Endothelial cell of umbilical vein (primary cell): ENCODE measurements around the gene BCL2A1. TPM values are rescaled to one million over a fixed set of nuclear protein-coding genes. Genes with fewer than 3 reads are reported as not detected.

ENCODE experiments used
- BruUV-seq: library from RNA; stranded (reverse); fragments of 400-500 nt; replicated peaks from 2 replicates; lab custom pipeline; 2021; lab: Mats Ljungman, UMichigan
- CTCF ChIA-PET: fragments of 300-600, 350-600 bp; sonication (Branson Sonifier 250); formaldehyde crosslinking; loops from one replicate; lab custom pipeline; 2021; ENCODE audit warnings: antibody characterized with exemption, inconsistent platforms; lab: Charles Lee
- POLR2A ChIA-PET: fragments of 300-600, 350-600 bp; sonication (Branson Sonifier 250); formaldehyde crosslinking; loops from one replicate; lab custom pipeline; 2021; ENCODE audit warnings: antibody characterized with exemption, inconsistent platforms; lab: Charles Lee
- DNase-seq: peaks from one replicate; pipeline ENCODE4 v3.0.0-alpha.2; 2011; ENCODE audit warnings: low read depth, low spot score
- FAIRE-seq: peaks from 2 replicates; lab custom pipeline; 2011; peaks lifted over from hg19 to GRCh38; lab: Jason Lieb, UNC
- H2AFZ ChIP-seq: 2 replicates; pipeline ENCODE4 v1.6.0; 2012; ENCODE audit warnings: low read depth, low read length, control low read depth, inconsistent platforms
- H3K27ac ChIP-seq: 2 replicates; pipeline ENCODE4 v1.5.1; 2011; ENCODE audit warnings: low read depth, mild to moderate bottlenecking, control low read depth, low read length, moderate library complexity; ENCODE audit not compliant: insufficient read depth
- H3K27me3 ChIP-seq, 2 experiments: 2 replicates each; pipeline versions ENCODE4 v1.6.0 to v1.6.1; 2011; ENCODE audit warnings: low read length in 2 of 2, mixed read lengths in 1 of 2; ENCODE audit not compliant: control insufficient read depth in 2 of 2, insufficient read depth in 2 of 2
- H3K36me3 ChIP-seq, 2 experiments: 2 replicates in 1 of 2; 3 replicates in 1 of 2; pipeline ENCODE4 v1.5.1; 2011; ENCODE audit warnings: low read length in 2 of 2, mild to moderate bottlenecking in 1 of 2, moderate library complexity in 1 of 2; ENCODE audit not compliant: control insufficient read depth in 2 of 2, insufficient read depth in 2 of 2; ENCODE audit errors: extremely low read depth in 1 of 2
- H3K4me1 ChIP-seq: 3 replicates; pipeline ENCODE4 v1.5.1; 2011; ENCODE audit warnings: mild to moderate bottlenecking, low read length; ENCODE audit not compliant: control insufficient read depth, insufficient read depth; ENCODE audit errors: extremely low read depth
- H3K4me2 ChIP-seq: 2 replicates; pipeline ENCODE4 v1.6.1; 2011; ENCODE audit warnings: low read length, control low read depth, mixed read lengths; ENCODE audit not compliant: insufficient read depth
- H3K4me3 ChIP-seq, 3 experiments: fragments of 200-600 bp in 1 of 3; sonication (generic), shearing (Covaris generic) in 1 of 3; replicated peaks in 1 of 3; 2 replicates each; pipeline ENCODE4 v1.5.1; 2011 to 2016; ENCODE audit warnings: control low read depth in 3 of 3, low read length in 3 of 3, mild to moderate bottlenecking in 2 of 3, inconsistent platforms in 1 of 3, low read depth in 1 of 3, moderate library complexity in 1 of 3; ENCODE audit not compliant: insufficient read depth in 1 of 3
- H3K79me2 ChIP-seq: 2 replicates; pipeline ENCODE4 v1.6.0; 2012; ENCODE audit warnings: low read length, inconsistent platforms; ENCODE audit not compliant: control insufficient read depth, insufficient read depth
- H3K9ac ChIP-seq: replicated peaks from 2 replicates; pipeline ENCODE3; 2011; ENCODE audit warnings: low read length, control low read depth; ENCODE audit not compliant: insufficient read depth; ENCODE audit errors: extremely low read depth
- H3K9me1 ChIP-seq: replicated peaks from 3 replicates; pipeline ENCODE4 v1.6.0; 2011; ENCODE audit warnings: mild to moderate bottlenecking, low read length; ENCODE audit not compliant: control insufficient read depth, insufficient read depth; ENCODE audit errors: extremely low read depth
- H3K9me3 ChIP-seq: replicated peaks from 2 replicates; pipeline ENCODE4 v1.5.1; 2012; ENCODE audit warnings: low read length, inconsistent platforms; ENCODE audit not compliant: control insufficient read depth, insufficient read depth
- H4K20me1 ChIP-seq: replicated peaks from 2 replicates; pipeline ENCODE3; 2011; ENCODE audit warnings: mild to moderate bottlenecking, low read length; ENCODE audit not compliant: control insufficient read depth, insufficient read depth; ENCODE audit errors: extremely low read depth
- CTCF ChIP-seq, 2 donors: IDR thresholded peaks; 1 replicate in 1 of 2; 2 replicates in 1 of 2; pipeline ENCODE4 v1.5.1; 2011; ENCODE audit warnings: low read length in 2 of 2, mild to moderate bottlenecking in 2 of 2, moderate library complexity in 2 of 2, control low read depth in 1 of 2, inconsistent platforms in 1 of 2, low read depth in 1 of 2; ENCODE audit not compliant: insufficient read depth in 1 of 2; ENCODE audit errors: extremely low read depth in 1 of 2
- EZH2 ChIP-seq: IDR thresholded peaks from 2 replicates; pipeline ENCODE4 v1.6.1; 2012; ENCODE audit warnings: borderline replicate concordance, low read depth, mild to moderate bottlenecking, moderate library complexity, low read length, inconsistent platforms; ENCODE audit not compliant: severe bottlenecking
- FOS ChIP-seq: IDR thresholded peaks from 2 replicates; pipeline ENCODE4 v1.6.1; 2011; ENCODE audit warnings: mild to moderate bottlenecking, low read length, moderate library complexity, borderline replicate concordance; ENCODE audit not compliant: insufficient read depth
- GATA2 ChIP-seq: IDR thresholded peaks from 2 replicates; pipeline ENCODE4 v1.7.0; 2011; ENCODE audit warnings: low read depth, mild to moderate bottlenecking, moderate library complexity, mixed read lengths, low read length; ENCODE audit not compliant: insufficient read length, insufficient read depth
- JUN ChIP-seq: IDR thresholded peaks from 2 replicates; pipeline ENCODE4 v1.6.1; 2011; ENCODE audit warnings: borderline replicate concordance, low read depth; ENCODE audit not compliant: insufficient read length, insufficient read depth
- MAX ChIP-seq: IDR thresholded peaks from 2 replicates; pipeline ENCODE4 v1.6.1; 2011; ENCODE audit not compliant: insufficient read depth, insufficient read length
- MYC ChIP-seq: IDR thresholded peaks from one replicate; pipeline ENCODE4 v1.6.1; 2011; ENCODE audit warnings: mild to moderate bottlenecking, low read depth, low read length
- POLR2A ChIP-seq: IDR thresholded peaks from 2 replicates; pipeline ENCODE4 v1.6.1; 2012; ENCODE audit warnings: low read depth, mild to moderate bottlenecking, control low read depth, low read length
- POLR2AphosphoS5 ChIP-seq: IDR thresholded peaks from 2 replicates; pipeline ENCODE4 v1.6.1; 2012; ENCODE audit warnings: low read depth, mild to moderate bottlenecking, control low read depth, low read length, moderate library complexity; ENCODE audit not compliant: insufficient read depth
- dilution Hi-C: fragments of 300-500 bp; cut with MboI; formaldehyde crosslinking; loops from one replicate; pipeline ENCODE4 v1.15.0; 2019; ENCODE audit warnings: low sequenced_read_pairs; ENCODE audit not compliant: extremely low pct_ligation_motif_present
- intact Hi-C: fragments of 100-400 bp; cut with micrococcal nuclease; formaldehyde crosslinking; loops from one replicate; pipeline ENCODE4 v1.10.0; 2022
- polyA plus RNA-seq, 4 experiments: library from polyadenylated mRNA; depleted of rRNA in 3 of 4; stranded (reverse) in 3 of 4; unstranded in 1 of 4; fragments of >200 nt; gene quantifications; 2 replicates each; pipeline versions ENCODE4 v1.2.1 to v1.2.3, GENCODE V29; 2011 to 2012; ENCODE audit warnings: missing spikeins in 1 of 4
- total RNA-seq: library from RNA; stranded (reverse); gene quantifications from 2 replicates; pipeline ENCODE4 v1.2.3, GENCODE V29; 2021

Gene BCL2A1
- total and polyA plus RNA-seq, 2 donors (not counting 3 experiments of a cell fraction or from before 2014, with no cell fraction given), result not detected

GRCh38 chr15:79930516-79930915 lies 40.5 kb downstream of the BCL2A1 start:
- POLR2A ChIA-PET, result no interaction called here
- Histone ChIP-seq H3K27me3 (peaks cover 0 to 3% of the 10 kb centered on the region in 2 experiments), H3K36me3 (no peaks in the 10 kb centered on the region), H3K27ac (no peak overlapping the region), H3K9me1 (no peaks in the 10 kb centered on the region), H3K79me2 (no peaks in the 10 kb centered on the region), H3K9ac (no peak overlapping the region), H3K4me1 (no peaks in the 10 kb centered on the region), H4K20me1 (no peaks in the 10 kb centered on the region), H3K4me3 (no peak overlapping the region), H3K4me2 (no peak overlapping the region), H2AFZ (no peak overlapping the region), H3K9me3 (no peaks in the 10 kb centered on the region)
- FAIRE-seq (no peak), DNase-seq (no peak)
- TF ChIP-seq FOS, result no peak
- TF ChIP-seq GATA2, result no peak
- TF ChIP-seq CTCF (IDR thresholded peaks at IDR 0.05; ENCODE audit: extremely low read depth in 1 of 2, insufficient read depth in 1 of 2, low read depth in 1 of 2, low read length in 2 of 2), result no peak
- TF ChIP-seq EZH2, result no peak
- no peak for TF ChIP-seq POLR2A
- TF ChIP-seq POLR2AphosphoS5, result no peak
- TF ChIP-seq JUN, result no peak
- no peak for TF ChIP-seq MYC
- no peak for TF ChIP-seq MAX
- dilution Hi-C loops (no loop called here), intact Hi-C loops (no loop called here)
- no TSS peak for BruUV-seq
- CTCF ChIA-PET, result no interaction called here
